BLaER1 treated with 17β-estradiol and CSF1 and Interleukin-3, amounts not matched to agents 10 nM and 100 nM (cell line): ENCODE data around the gene ZFP69.

ENCODE experiments used
- H3K27ac ChIP-seq, 11 experiments: shearing (Covaris generic); formaldehyde crosslinking; 2 replicates each; pipeline ENCODE4 v1.8.1; 2022
- H3K27me3 ChIP-seq, 11 experiments: shearing (Covaris generic); formaldehyde crosslinking; 2 replicates each; pipeline ENCODE4 v1.8.1; 2022
- H3K36me3 ChIP-seq, 11 experiments: shearing (Covaris generic); formaldehyde crosslinking; 2 replicates each; pipeline ENCODE4 v1.8.1; 2022
- H3K4me1 ChIP-seq, 10 experiments: shearing (Covaris generic); formaldehyde crosslinking; 2 replicates each; pipeline ENCODE4 v1.8.1; 2022
- H3K4me2 ChIP-seq, 11 experiments: shearing (Covaris generic); formaldehyde crosslinking; 2 replicates each; pipeline ENCODE4 v1.8.1; 2022
- H3K4me3 ChIP-seq, 10 experiments: shearing (Covaris generic); formaldehyde crosslinking; 2 replicates each; pipeline ENCODE4 v1.8.1; 2022
- H3K9ac ChIP-seq, 11 experiments: shearing (Covaris generic); formaldehyde crosslinking; 2 replicates each; pipeline ENCODE4 v1.8.1; 2022
- H3K9me3 ChIP-seq, 11 experiments: shearing (Covaris generic); formaldehyde crosslinking; replicated peaks in 1 of 11; 2 replicates each; pipeline ENCODE4 v1.8.1; 2022
- H4K20me1 ChIP-seq, 11 experiments: shearing (Covaris generic); formaldehyde crosslinking; 2 replicates each; pipeline ENCODE4 v1.8.1; 2022
- Cebpa-rat ChIP-seq, 11 experiments: shearing (Covaris generic); IDR thresholded peaks; 2 replicates each; pipeline ENCODE4 v1.8.1; 2022

The ZFP69 gene

GRCh38 chr1:40450495-40451237 is 26.4 kb upstream of the ZFP69 start:
- no peaks in the 10 kb centered on the region for H4K20me1 ChIP-seq
- H3K27ac ChIP-seq: peak overlapping the region; percentile 16 to 99 (median 90); a peak in 21 of 22 replicates
- peaks cover 20 to 30% (median 25%) of the 10 kb centered on the region in 10 experiments for H3K4me1 ChIP-seq
- peak overlapping the region; percentile 82 to 99 (median 93) for H3K4me2 ChIP-seq
- H3K27me3 ChIP-seq: no peaks in the 10 kb centered on the region
- H3K4me3 ChIP-seq: peak overlapping the region; percentile 63 to 78 (median 69)
- H3K36me3 ChIP-seq: peaks cover 30 to 51% (median 37%) of the 10 kb centered on the region in 11 experiments
- peak in 9 of 11 experiments; percentile 56 to 97 (median 81); a peak in 16 of 22 replicates for TF ChIP-seq Cebpa-rat (IDR thresholded peaks at IDR 0.05)
- peak overlapping the region; percentile 78 to 92 (median 86) for H3K9ac ChIP-seq
- peaks cover 66 to 80% (median 76%) of the 10 kb centered on the region in 11 experiments for H3K9me3 ChIP-seq

DNA sequence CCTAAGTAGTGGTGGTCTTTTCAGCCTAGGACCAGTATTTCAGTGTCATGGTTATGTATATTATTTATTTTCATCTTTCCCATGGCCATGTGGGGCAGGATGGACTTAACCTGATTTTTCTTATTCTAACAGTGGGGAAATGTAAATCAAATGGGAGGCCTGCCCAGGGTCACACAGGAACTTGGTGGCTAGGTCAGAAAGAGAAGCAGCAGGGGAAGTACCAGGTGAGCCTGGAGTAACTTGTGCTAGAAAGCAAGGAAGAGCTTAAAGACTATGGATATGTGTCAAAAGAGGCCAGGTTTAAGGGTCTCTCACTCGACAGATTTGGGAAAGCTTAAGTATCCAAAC is 25.9 kb upstream of the ZFP69 start:
- TF ChIP-seq Cebpa-rat (IDR thresholded peaks at IDR 0.05): no peak
- peak overlapping the region in 10 of 11 experiments; percentile 79 to 92 (median 87); a peak in 19 of 22 replicates for H3K9ac ChIP-seq
- H3K4me1 ChIP-seq: peaks cover 20 to 30% (median 25%) of the 10 kb centered on the region in 10 experiments
- peaks cover 66 to 80% (median 76%) of the 10 kb centered on the region in 11 experiments for H3K9me3 ChIP-seq
- H3K27me3 ChIP-seq: no peaks in the 10 kb centered on the region
- peak overlapping the region; percentile 82 to 99 (median 93) for H3K4me2 ChIP-seq
- H3K27ac ChIP-seq: peak overlapping the region in 10 of 11 experiments; percentile 71 to 99 (median 90); a peak in 20 of 22 replicates
- H3K36me3 ChIP-seq: peaks cover 32 to 53% (median 40%) of the 10 kb centered on the region in 11 experiments
- H3K4me3 ChIP-seq: peak overlapping the region; percentile 63 to 78 (median 69)
- H4K20me1 ChIP-seq: no peaks in the 10 kb centered on the region

DNA sequence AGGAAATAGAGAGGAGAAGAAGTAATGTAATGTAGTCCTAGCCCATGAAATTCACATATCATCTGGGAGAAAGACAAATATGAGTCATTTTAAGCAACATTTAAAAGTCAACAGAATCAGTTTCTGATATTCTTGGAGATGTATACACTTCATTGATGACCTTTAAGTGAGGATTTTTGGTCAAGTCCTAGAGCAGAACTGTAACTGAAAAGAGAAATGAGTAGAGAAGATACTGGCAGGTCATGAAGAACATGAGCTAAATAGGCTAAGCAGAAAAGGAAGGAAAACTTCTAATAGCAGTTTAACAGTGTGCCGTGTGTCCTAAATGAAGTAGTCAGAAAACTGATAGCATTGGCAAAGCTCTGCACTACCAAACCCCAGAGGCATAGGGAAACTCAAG is 22.2 kb upstream of the ZFP69 start:
- Histone ChIP-seq H3K4me2 (no peak overlapping the region), H3K9me3 (peaks cover 86 to 89% (median 88%) of the 10 kb centered on the region in 11 experiments), H3K4me3 (peak overlapping the region in 3 of 10 experiments; percentile 30 to 78 (median 42); a peak in 3 of 20 replicates), H4K20me1 (no peaks in the 10 kb centered on the region), H3K36me3 (peaks cover 68 to 83% (median 76%) of the 10 kb centered on the region in 11 experiments), H3K27ac (no peak overlapping the region), H3K27me3 (no peaks in the 10 kb centered on the region), H3K4me1 (peaks cover 10 to 20% (median 15%) of the 10 kb centered on the region in 10 experiments), H3K9ac (no peak overlapping the region)
- TF ChIP-seq Cebpa-rat (IDR thresholded peaks at IDR 0.05): no peak

DNA sequence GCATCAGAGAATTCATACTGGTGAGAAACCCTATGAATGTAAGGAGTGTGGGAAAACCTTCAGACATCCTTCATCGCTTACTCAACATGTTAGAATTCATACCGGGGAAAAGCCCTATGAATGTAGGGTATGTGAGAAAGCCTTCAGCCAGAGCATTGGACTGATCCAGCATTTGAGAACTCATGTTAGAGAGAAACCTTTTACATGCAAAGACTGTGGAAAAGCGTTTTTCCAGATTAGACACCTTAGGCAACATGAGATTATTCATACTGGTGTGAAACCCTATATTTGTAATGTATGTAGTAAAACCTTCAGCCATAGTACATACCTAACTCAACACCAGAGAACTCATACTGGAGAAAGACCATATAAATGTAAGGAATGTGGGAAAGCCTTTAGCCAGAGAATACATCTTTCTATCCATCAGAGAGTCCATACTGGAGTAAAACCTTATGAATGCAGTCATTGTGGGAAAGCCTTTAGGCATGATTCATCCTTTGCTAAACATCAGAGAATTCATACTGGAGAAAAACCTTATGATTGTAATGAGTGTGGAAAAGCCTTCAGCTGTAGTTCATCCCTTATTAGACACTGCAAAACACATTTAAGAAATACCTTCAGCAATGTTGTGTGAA is 14.0 kb upstream of the ZFP69 start:
- peaks cover 100% of the 10 kb centered on the region in 11 experiments for H3K36me3 ChIP-seq
- no peaks in the 10 kb centered on the region for H3K4me1 ChIP-seq
- peak overlapping the region in 7 of 10 experiments; percentile 12 to 38 (median 17); a peak in 6 of 20 replicates for H3K4me3 ChIP-seq
- no peak for TF ChIP-seq Cebpa-rat (IDR thresholded peaks at IDR 0.05)
- peaks cover 100% of the 10 kb centered on the region in 11 experiments for H3K9me3 ChIP-seq
- no peak overlapping the region for H3K9ac ChIP-seq
- no peaks in the 10 kb centered on the region for H3K27me3 ChIP-seq
- no peak overlapping the region for H3K27ac ChIP-seq
- H3K4me2 ChIP-seq: no peak overlapping the region
- no peaks in the 10 kb centered on the region for H4K20me1 ChIP-seq

- no peak overlapping the region; a peak in 2 of 20 replicates for H3K4me3 ChIP-seq
- peaks cover 97 to 100% (median 100%) of the 10 kb centered on the region in 11 experiments for H3K9me3 ChIP-seq
- no peaks in the 10 kb centered on the region for H3K4me1 ChIP-seq
- peaks cover 46 to 68% (median 51%) of the 10 kb centered on the region in 11 experiments for H3K36me3 ChIP-seq
- no peak overlapping the region for H3K9ac ChIP-seq
- H3K4me2 ChIP-seq: no peak overlapping the region
- H4K20me1 ChIP-seq: no peaks in the 10 kb centered on the region
- no peaks in the 10 kb centered on the region for H3K27me3 ChIP-seq
- H3K27ac ChIP-seq: no peak overlapping the region
- TF ChIP-seq Cebpa-rat (IDR thresholded peaks at IDR 0.05): no peak
Observed at GRCh38 chr1:40469327-40469726, 7.8 kb upstream of the ZFP69 start.

DNA sequence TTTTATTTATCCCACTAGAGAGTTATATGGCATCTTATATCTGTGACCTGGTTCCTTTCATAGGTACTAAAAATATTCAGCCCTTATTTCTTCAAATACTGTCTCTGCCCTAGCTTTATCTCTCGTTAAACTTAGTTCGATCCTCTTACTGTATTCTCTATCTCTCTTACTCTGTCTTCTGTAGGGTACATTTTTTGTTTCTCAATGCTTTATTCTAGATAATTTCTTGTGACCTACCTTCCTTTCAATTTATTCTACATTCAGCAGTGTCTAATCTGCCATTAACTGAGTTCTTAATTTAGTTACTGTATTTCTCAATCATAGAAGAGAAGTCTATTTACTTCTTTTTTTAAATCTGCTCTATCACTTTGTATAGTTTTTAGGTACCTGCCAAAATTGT is 1.8 kb upstream of the ZFP69 start:
- H3K4me3 ChIP-seq: no peak overlapping the region; a peak in 1 of 20 replicates
- peaks cover 62 to 81% (median 76%) of the 10 kb centered on the region in 11 experiments for H3K9me3 ChIP-seq
- no peaks in the 10 kb centered on the region for H3K27me3 ChIP-seq
- no peaks in the 10 kb centered on the region for H4K20me1 ChIP-seq
- peaks cover 4 to 26% (median 14%) of the 10 kb centered on the region in 11 experiments; a peak in 19 of 22 replicates for H3K36me3 ChIP-seq
- H3K27ac ChIP-seq: no peak overlapping the region
- no peak overlapping the region for H3K9ac ChIP-seq
- H3K4me1 ChIP-seq: peaks cover 14 to 27% (median 21%) of the 10 kb centered on the region in 10 experiments
- no peak for TF ChIP-seq Cebpa-rat (IDR thresholded peaks at IDR 0.05)
- H3K4me2 ChIP-seq: no peak overlapping the region

GRCh38 chr1:40477678-40478053 is 576 bp downstream of the ZFP69 start:
- peak overlapping the region; percentile 71 to 94 (median 79) for H3K4me3 ChIP-seq
- H4K20me1 ChIP-seq: no peaks in the 10 kb centered on the region
- H3K4me2 ChIP-seq: peak overlapping the region; percentile 80 to 98 (median 93)
- H3K36me3 ChIP-seq: peaks cover 23 to 40% (median 35%) of the 10 kb centered on the region in 11 experiments
- peak overlapping the region; percentile 77 to 88 (median 83) for H3K9ac ChIP-seq
- peaks cover 14 to 27% (median 21%) of the 10 kb centered on the region in 10 experiments for H3K4me1 ChIP-seq
- H3K27ac ChIP-seq: peak overlapping the region; percentile 62 to 89 (median 83); a peak in 21 of 22 replicates
- TF ChIP-seq Cebpa-rat (IDR thresholded peaks at IDR 0.05): no peak
- no peaks in the 10 kb centered on the region for H3K27me3 ChIP-seq
- peaks cover 61 to 81% (median 74%) of the 10 kb centered on the region in 11 experiments for H3K9me3 ChIP-seq

DNA sequence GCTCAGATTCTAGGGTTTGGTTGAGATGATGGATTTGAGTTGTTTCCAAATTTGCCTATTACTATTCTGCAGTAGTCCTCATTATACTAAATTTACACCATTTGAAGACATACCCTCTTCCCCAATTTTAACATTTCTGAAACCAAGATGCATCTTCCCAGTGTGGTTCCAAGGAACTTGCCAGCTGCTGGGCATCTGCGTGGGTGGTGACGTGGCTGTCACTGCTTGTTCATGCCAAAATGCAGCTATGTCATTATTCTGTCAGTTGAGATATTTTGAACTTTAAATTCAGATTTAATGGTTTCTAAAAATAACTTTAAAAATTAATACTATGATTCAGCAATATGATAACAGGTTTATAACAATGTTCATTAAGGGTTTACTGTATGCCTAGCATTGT is 1.2 kb downstream of the ZFP69 start:
- peak overlapping the region; percentile 71 to 94 (median 79); a peak in 19 of 20 replicates for H3K4me3 ChIP-seq
- peak overlapping the region in 1 of 11 experiments; percentile 86; a peak in 1 of 22 replicates for H3K27ac ChIP-seq
- H3K36me3 ChIP-seq: peaks cover 29 to 46% (median 41%) of the 10 kb centered on the region in 11 experiments
- H3K27me3 ChIP-seq: no peaks in the 10 kb centered on the region
- H3K9ac ChIP-seq: peak overlapping the region in 9 of 11 experiments; percentile 77 to 88 (median 83); a peak in 15 of 22 replicates
- H4K20me1 ChIP-seq: no peaks in the 10 kb centered on the region
- no peak for TF ChIP-seq Cebpa-rat (IDR thresholded peaks at IDR 0.05)
- H3K4me1 ChIP-seq: peaks cover 14 to 27% (median 21%) of the 10 kb centered on the region in 10 experiments
- peaks cover 61 to 81% (median 74%) of the 10 kb centered on the region in 11 experiments for H3K9me3 ChIP-seq
- peak overlapping the region; percentile 80 to 98 (median 93) for H3K4me2 ChIP-seq

- Histone ChIP-seq H4K20me1 (no peaks in the 10 kb centered on the region), H3K36me3 (peaks cover 38 to 55% (median 50%) of the 10 kb centered on the region in 11 experiments), H3K4me3 (0 out of 20 replicates have a peak overlapping the region, but pooled peaks of 1 of the 10 experiments have one; percentile 76), H3K4me1 (peaks cover 14 to 27% (median 21%) of the 10 kb centered on the region in 10 experiments), H3K9ac (no peak overlapping the region), H3K27ac (no peak overlapping the region), H3K4me2 (peak overlapping the region; percentile 80 to 98 (median 93); a peak in 17 of 22 replicates), H3K9me3 (peaks cover 61 to 81% (median 74%) of the 10 kb centered on the region in 11 experiments), H3K27me3 (no peaks in the 10 kb centered on the region)
- no peak for TF ChIP-seq Cebpa-rat (IDR thresholded peaks at IDR 0.05)
Observed at GRCh38 chr1:40479156-40479555, 2.1 kb downstream of the ZFP69 start.
